ENCODE data around the gene JAZF1. TPM values are rescaled to one million over a fixed set of nuclear protein-coding genes. Genes with fewer than 3 reads are reported as not detected.

JAZF1 gene
- total and polyA plus RNA-seq, 2 experiments from 2014 or later: 9.8 to 12.3 TPM

- no peak for TF ChIP-seq CTCF (IDR thresholded peaks at IDR 0.05; ENCODE audit: low read depth, low read length)
- H3K36me3 ChIP-seq: no peaks in the 10 kb centered on the region
- no peak for DNase-seq (ENCODE audit: low read depth in 1 of 2, low spot score in 1 of 2)
- no peaks in the 10 kb centered on the region for H3K9me3 ChIP-seq (ENCODE audit: low read depth)
- no peaks in the 10 kb centered on the region for H3K27me3 ChIP-seq
- H3K4me3 ChIP-seq: no peak overlapping the region
- H3K4me1 ChIP-seq (ENCODE audit: low read depth): no peaks in the 10 kb centered on the region
- no peak overlapping the region for H3K27ac ChIP-seq
Observed at GRCh38 chr7:28055161-28055544, 125.4 kb downstream of the JAZF1 start.

GRCh38 chr7:28054531-28055160, 125.9 kb downstream of the JAZF1 start:
- no peak for DNase-seq (ENCODE audit: low read depth in 1 of 2, low spot score in 1 of 2)
- no peak for TF ChIP-seq CTCF (IDR thresholded peaks at IDR 0.05; ENCODE audit: low read depth, low read length)
- H3K4me1 ChIP-seq (ENCODE audit: low read depth): no peaks in the 10 kb centered on the region
- no peaks in the 10 kb centered on the region for H3K9me3 ChIP-seq (ENCODE audit: low read depth)
- H3K27me3 ChIP-seq: no peaks in the 10 kb centered on the region
- H3K4me3 ChIP-seq: no peak overlapping the region
- no peaks in the 10 kb centered on the region for H3K36me3 ChIP-seq
- H3K27ac ChIP-seq: no peak overlapping the region

GRCh38 chr7:28052933-28053332, 127.7 kb downstream of the JAZF1 start:
- no peak overlapping the region for H3K27ac ChIP-seq
- H3K36me3 ChIP-seq: no peaks in the 10 kb centered on the region
- H3K9me3 ChIP-seq (ENCODE audit: low read depth): no peaks in the 10 kb centered on the region
- no peaks in the 10 kb centered on the region for H3K4me1 ChIP-seq (ENCODE audit: low read depth)
- H3K4me3 ChIP-seq: no peak overlapping the region
- no peaks in the 10 kb centered on the region for H3K27me3 ChIP-seq
- DNase-seq (ENCODE audit: low read depth in 1 of 2, low spot score in 1 of 2): peak in 1 of 2 donors; percentile 30
- TF ChIP-seq CTCF (IDR thresholded peaks at IDR 0.05; ENCODE audit: low read depth, low read length): no peak

GRCh38 chr7:28048694-28049093, 131.9 kb downstream of the JAZF1 start:
- Histone ChIP-seq H3K27me3 (no peaks in the 10 kb centered on the region), H3K4me1 (ENCODE audit: low read depth) (no peaks in the 10 kb centered on the region), H3K4me3 (no peak overlapping the region), H3K27ac (no peak overlapping the region), H3K36me3 (no peaks in the 10 kb centered on the region), H3K9me3 (ENCODE audit: low read depth) (no peaks in the 10 kb centered on the region)
- no peak for TF ChIP-seq CTCF (IDR thresholded peaks at IDR 0.05; ENCODE audit: low read depth, low read length)
- DNase-seq (ENCODE audit: low read depth in 1 of 2, low spot score in 1 of 2): no peak

GRCh38 chr7:28046035-28046434, 134.6 kb downstream of the JAZF1 start:
- no peak for DNase-seq (ENCODE audit: low read depth in 1 of 2, low spot score in 1 of 2)
- no peak for TF ChIP-seq CTCF (IDR thresholded peaks at IDR 0.05; ENCODE audit: low read depth, low read length)

More at GRCh38 chr7:28046035-28046434, 134.6 kb downstream of the JAZF1 start:
- no peak overlapping the region for H3K27ac ChIP-seq
- H3K36me3 ChIP-seq: no peaks in the 10 kb centered on the region
- H3K9me3 ChIP-seq (ENCODE audit: low read depth): no peaks in the 10 kb centered on the region
- no peaks in the 10 kb centered on the region for H3K4me1 ChIP-seq (ENCODE audit: low read depth)
- no peak overlapping the region for H3K4me3 ChIP-seq
- no peaks in the 10 kb centered on the region for H3K27me3 ChIP-seq

All from cardiac muscle cell (in vitro differentiated cells and primary cell).